GM21360 (cell line): ENCODE data around the gene ZNF618.

Experiments used
- ATAC-seq: cut with Tn5 transposase; IDR thresholded peaks from one replicate; pipeline ENCODE4 v1.9.1; 2021; ENCODE audit warnings: mild to moderate bottlenecking, moderate library complexity; ENCODE audit not compliant: unreplicated experiment

ZNF618 gene

DNA sequence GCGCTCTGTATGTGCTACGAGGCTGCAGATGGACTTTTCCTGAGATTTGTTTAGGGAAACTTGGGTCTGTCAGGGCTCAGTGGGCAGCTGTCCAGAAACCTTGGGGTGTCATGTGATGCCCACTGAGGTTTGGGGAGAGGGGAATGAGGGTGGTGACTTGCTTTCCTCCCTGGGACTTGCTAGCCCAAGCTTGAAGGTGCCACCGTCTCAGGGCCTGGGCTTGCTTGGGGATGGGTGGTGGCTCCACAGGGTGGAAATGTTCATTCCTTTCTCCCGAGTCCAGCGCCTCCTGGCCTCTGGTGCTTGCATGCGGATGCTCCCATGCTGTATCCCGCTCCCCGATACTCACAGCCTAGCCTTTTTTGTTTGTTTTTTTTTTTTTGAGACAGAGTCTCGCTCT, 33.3 kb downstream of the ZNF618 start:
- no peak for ATAC-seq

- no peak for ATAC-seq
Measured at GRCh38 chr9:113910036-113910639, 34.0 kb downstream of the ZNF618 start.

- ATAC-seq: no peak
Measured at GRCh38 chr9:113911850-113912557, 35.9 kb downstream of the ZNF618 start.

DNA sequence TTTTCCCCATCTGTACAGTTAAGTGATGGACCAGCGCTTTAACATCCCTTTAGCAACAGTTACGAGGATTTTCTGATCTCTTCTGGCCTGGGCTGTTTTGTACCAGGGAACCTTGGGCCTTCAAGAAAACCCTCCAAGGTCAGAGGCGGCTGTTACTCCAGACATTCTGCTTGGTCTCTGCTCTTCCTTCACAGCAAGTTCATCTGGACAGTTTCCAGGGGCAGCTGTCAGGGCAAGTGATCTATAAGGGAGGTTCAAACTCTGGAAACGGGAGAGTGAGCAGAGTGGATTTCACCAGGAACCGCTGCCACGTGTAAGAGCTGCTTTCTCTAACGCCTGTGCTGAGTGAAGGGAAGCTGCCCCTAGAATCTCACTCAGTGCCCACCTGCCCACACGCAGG, 36.7 kb downstream of the ZNF618 start:
- ATAC-seq: no peak

DNA sequence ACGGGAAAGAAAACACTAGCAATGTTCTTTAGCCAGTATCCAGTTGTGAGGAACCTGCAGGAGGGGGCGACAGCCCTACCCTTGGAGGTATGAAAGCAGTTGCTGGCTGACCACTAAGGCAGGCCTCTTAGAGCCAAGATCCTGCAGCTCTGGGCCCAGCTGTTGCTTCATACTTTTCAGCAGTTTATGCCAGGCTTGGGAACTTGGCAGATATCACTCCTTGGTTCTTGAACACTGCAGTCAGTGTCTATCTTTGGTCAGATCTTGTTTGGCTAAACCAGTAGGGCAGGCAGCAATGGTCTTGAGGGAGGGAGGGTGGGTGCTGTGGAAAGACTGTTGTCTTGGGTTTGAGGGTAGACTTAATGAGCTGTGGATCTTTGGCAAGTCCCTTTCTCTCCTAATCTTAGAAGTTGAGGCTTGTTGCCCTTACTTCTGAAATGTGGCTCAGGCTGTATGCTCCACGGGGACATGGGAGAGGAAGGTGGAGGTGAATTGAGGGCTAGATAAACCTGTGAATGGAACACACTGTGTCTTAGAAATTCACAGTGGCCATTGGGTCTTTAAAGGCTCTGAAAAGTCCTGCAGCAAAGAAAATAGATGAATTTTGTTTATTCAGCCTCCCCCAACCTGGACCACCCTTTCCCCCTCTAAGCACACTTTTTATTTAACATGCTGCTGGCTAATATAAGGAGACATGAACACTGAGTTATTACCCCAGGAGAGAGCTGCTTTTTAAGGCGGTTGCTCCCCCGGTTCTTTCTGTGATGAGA, 37.5 kb downstream of the ZNF618 start:
- no peak for ATAC-seq

GRCh38 chr9:113914517-113914916, 38.4 kb downstream of the ZNF618 start:
- no peak for ATAC-seq

DNA sequence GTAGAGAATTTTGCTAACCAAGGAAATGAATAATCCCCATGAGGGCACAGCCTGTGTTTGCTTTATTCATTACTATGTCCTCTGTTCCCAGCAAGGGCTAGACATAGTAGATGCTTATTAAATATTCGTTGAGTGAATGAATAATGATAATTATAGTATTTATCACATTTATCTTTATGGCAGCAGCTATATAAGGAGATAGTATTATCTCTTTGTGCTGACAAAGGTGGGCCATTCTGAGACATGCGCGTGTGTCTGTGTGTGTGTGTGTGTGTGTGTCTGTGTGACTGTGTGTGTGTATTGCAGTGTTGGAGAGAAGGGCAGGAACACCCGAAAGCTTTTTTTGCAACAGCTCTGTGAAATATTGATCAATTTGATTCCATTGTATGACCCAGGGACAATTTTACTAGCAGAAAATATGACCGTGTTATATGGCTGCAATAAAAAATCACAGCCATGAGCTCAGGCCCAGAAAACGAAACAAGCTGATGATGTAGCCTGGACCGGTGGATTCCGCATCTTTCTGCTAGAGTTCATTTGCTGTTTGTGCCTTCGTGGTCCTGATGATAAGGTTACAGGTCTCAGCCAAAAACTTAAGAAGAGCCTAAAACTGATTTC, 39.8 kb downstream of the ZNF618 start:
- ATAC-seq: no peak

DNA sequence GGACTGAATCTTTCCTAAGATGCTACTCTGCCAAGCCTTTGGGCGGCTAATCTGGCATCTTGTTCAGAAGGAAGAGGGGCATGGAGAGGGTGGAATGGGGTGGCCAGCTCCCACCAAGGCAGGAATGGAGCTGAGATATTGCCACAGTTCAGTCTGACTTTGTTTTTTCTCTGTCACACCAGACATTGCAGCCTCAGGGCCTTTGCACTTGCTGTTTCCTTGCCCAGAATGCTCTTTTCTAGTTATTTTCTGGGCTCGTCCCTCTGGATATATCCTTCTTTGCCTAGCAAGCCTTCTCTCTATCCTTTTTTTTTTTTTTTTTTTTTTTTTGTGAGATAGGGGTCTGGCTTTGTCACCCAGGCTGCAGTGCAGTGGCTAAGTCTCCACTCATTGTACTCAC, 40.8 kb downstream of the ZNF618 start:
- no peak for ATAC-seq

DNA sequence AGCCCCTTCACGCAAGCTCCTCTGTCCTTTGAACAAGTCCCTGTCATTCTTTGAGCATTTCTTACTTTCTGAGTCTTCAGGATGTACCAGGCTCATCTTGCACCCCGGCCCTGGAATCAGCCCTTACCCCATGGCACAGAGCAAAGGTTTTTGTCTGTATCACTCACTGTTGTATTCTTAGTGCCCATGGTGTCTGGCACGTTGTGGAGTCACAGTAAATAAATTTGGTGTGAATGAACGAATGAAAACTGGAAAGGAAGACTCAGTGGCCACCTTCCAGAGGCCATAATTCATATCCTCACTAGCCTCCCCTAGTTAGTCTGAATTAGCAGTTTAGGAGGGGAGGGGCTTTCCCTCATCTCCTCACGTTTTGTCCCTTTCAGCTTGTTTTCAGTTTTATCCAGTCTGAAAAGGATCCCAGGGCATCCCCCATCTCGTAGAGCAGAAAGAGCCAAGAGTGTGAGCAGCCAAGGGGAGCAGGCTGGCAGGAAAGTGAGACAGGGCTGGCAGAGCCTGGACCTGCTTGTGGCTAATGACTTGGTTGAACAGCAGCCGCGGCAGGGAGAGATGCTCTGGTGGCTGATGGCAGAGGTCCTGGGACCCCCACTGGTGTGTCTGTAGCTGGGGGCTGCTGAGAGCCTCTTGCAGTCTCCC, 42.7 kb downstream of the ZNF618 start:
- ATAC-seq: no peak

DNA sequence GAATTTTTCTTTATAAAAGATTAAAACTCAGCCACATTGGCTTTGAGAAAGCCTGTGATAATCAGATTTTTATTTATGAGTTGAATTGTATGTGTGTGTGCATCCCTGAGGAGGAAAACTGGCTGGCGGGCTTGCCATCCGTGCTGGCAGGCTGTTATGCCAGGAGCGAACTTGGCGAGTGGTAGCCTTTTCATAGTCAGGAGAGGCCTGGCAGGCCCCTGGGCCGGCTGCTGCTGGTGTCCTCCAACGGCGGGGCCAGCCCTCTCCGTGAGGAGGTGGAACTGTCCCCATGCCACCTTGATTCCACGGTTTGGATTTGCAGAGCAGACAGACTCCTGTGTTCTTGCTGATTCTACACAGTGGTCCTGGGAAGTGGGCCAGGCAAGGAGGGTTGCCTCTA, 43.3 kb downstream of the ZNF618 start:
- ATAC-seq: no peak

DNA sequence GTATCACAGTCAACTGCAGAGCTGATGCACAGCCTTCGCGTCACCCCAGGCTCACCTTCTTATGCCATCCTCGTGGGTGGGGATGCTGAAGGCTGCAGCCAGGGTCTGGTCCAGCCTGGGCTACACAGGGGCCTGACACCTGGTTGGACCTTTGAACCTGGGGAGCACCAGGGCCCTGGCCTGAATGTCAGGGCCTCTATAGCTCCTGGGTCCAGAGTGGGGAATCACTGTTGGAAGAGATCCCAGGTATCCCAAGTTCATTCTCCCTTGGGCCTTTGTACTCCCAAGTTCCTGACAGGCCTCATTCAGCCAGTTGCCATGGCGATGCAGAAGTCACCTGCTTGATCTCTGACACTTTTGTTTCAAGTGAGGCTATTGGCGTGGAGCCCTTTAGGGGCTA, 43.8 kb downstream of the ZNF618 start:
- no peak for ATAC-seq

DNA sequence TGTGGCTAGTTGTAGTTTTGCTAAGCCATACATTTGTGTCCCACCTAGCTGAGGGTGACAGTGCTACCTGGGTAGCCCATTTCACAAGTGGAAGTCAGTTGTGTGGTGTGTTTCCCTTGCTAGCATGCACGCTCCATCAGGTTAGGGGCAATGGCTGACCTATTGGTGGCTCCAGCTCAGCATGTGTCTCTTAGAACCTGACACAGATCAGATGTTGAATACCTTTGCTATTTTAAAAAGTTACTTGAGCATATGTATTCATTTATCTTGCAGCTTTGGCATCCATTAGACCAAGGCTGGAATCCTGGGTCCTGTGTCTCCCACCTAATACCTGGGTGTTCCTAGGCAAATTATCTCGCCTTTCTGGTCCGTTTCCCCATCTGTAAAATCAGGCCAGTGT, 44.8 kb downstream of the ZNF618 start:
- ATAC-seq: no peak

DNA sequence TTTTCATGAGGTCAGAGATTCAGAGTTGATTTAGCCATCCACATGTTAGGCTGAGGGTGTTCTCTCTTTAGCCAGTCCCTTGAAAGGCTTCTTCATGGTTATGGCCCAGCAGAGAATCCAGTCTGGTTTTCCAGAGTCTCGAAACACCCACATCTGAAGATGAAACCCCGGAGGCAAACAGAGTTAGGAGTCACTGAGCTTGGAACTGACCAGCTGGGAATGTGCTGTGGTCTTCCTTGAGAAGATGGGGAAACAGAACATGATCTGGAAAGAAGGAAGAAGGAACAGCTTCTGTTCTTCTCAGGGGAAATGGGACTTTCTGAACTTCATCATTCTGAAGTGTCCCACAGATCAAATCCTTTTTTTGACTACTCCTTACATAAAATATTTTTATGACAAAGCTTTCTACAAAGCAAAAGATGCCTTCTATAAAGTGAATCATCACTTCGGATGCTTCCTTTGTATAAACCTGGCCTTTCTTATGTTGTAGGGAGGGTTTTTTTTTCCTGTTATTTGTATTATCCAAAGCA, 45.4 kb downstream of the ZNF618 start:
- no peak for ATAC-seq

DNA sequence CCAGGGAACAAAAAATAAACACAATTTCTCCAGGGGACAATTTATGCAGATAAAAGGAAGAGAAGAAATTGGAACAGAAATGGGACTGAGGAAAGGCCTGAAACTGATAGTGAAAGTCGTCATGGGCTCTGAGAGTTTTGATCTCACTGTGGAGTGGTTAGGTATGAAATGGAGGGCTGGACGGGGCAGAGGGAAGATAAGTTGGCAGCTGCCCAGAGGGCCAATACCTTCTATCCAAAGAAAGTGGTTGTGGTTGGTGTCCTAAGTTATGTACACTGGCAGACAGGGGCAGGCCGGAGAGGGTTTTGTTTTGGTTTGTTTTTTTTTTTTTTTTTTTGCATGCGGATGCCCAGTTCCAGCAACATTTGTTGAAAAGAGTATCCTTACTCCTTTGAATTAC, 46.1 kb downstream of the ZNF618 start:
- no peak for ATAC-seq

GRCh38 chr9:113926211-113926610, 50.1 kb downstream of the ZNF618 start:
- ATAC-seq: no peak

DNA sequence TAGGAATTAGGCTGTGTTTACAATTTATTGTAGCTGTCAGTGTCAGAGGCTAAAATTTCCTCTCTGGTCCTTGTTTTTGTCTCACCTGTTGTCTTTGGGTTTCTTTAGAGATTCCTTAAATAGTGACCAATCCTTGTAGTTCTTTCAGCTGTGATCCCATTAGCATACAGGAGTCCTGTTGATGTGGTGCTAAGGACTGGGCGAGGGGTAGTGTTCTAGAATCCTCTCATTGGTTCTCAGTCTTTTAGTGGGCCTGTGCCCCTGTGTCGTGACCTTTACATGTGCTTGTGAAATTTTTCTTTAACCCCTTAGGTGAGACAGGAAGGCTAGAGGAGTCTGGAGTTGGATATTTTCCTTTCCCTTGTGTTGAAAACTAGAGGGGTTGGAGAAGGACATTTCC, 51.2 kb downstream of the ZNF618 start:
- ATAC-seq: no peak

- ATAC-seq: no peak
Measured at GRCh38 chr9:113928269-113928668, 52.2 kb downstream of the ZNF618 start.

- ATAC-seq: no peak
Measured at GRCh38 chr9:113929634-113930389, 53.7 kb downstream of the ZNF618 start.

GRCh38 chr9:113930390-113930783, 54.3 kb downstream of the ZNF618 start:
- no peak for ATAC-seq

- no peak for ATAC-seq
Measured at GRCh38 chr9:113931140-113931539, 55.0 kb downstream of the ZNF618 start.
